Stimulated activated naive CD8-positive, alpha-beta T cell treated with anti-CD3 and anti-CD28 coated beads, Interleukin-15, amount 100 ng/mL, for 72 hours (primary cell): ENCODE data around the gene ZDHHC14.

ENCODE experiments used
- ATAC-seq: fragments of 150-1000 bp; cut with Tn5 transposase; 2 replicates; pipeline ENCODE4 v1.10.0; 2021; ENCODE audit warnings: mild to moderate bottlenecking, moderate library complexity
- DNase-seq, 2 donors: peaks; one replicate each; pipeline ENCODE4 v3.0.0; 2021 to 2022
- H3K27ac Mint-ChIP-seq, 2 donors: one replicate each; pipeline ENCODE4 v1.8.0; 2022; ENCODE audit warnings: mild to moderate bottlenecking in 2 of 2, mixed read lengths in 2 of 2, moderate library complexity in 2 of 2
- H3K27me3 Mint-ChIP-seq: one replicate; pipeline ENCODE4 v1.8.0; 2022; ENCODE audit warnings: mixed read lengths
- H3K4me1 Mint-ChIP-seq: one replicate; pipeline ENCODE4 v1.8.0; 2022; ENCODE audit warnings: mild to moderate bottlenecking, mixed read lengths
- H3K4me3 Mint-ChIP-seq, 2 donors: one replicate each; pipeline ENCODE4 v1.8.0; 2022; ENCODE audit warnings: mild to moderate bottlenecking in 2 of 2, mixed read lengths in 2 of 2, moderate library complexity in 1 of 2
- H3K9me3 Mint-ChIP-seq, 2 donors: one replicate each; pipeline ENCODE4 v1.8.0; 2022; ENCODE audit warnings: mixed read lengths in 2 of 2

Gene ZDHHC14

GRCh38 chr6:157668009-157668401, 287.0 kb downstream of the ZDHHC14 start:
- no peaks in the 10 kb centered on the region for H3K9me3 Mint-ChIP-seq
- no peak overlapping the region for H3K27ac Mint-ChIP-seq

GRCh38 chr6:157668713-157669112, 287.7 kb downstream of the ZDHHC14 start:
- Mint-ChIP-seq H3K27ac (no peak overlapping the region), H3K27me3 (peaks cover 8% of the 10 kb centered on the region), H3K4me3 (no peak overlapping the region), H3K4me1 (peaks cover 34% of the 10 kb centered on the region), H3K9me3 (no peaks in the 10 kb centered on the region)
- DNase-seq (no peak), ATAC-seq (no peak)

More at GRCh38 chr6:157668009-157668401, 287.0 kb downstream of the ZDHHC14 start:
- no peak overlapping the region for H3K4me3 Mint-ChIP-seq
- no peak for DNase-seq
- peaks cover 8% of the 10 kb centered on the region for H3K27me3 Mint-ChIP-seq
- H3K4me1 Mint-ChIP-seq = peaks cover 34% of the 10 kb centered on the region
- peak; percentile 54 for ATAC-seq

GRCh38 chr6:157669323-157669722, 288.3 kb downstream of the ZDHHC14 start:
- Mint-ChIP-seq H3K4me1 (peaks cover 34% of the 10 kb centered on the region), H3K27ac (peak overlapping the region in 1 of 2 donors; percentile 60), H3K27me3 (peaks cover 8% of the 10 kb centered on the region), H3K4me3 (peak overlapping the region; percentile 14 to 40), H3K9me3 (no peaks in the 10 kb centered on the region)
- no peak for DNase-seq
- ATAC-seq = no peak

GRCh38 chr6:157669747-157670216, 288.8 kb downstream of the ZDHHC14 start:
- Mint-ChIP-seq H3K9me3 (no peaks in the 10 kb centered on the region), H3K4me1 (peaks cover 34% of the 10 kb centered on the region), H3K4me3 (peak overlapping the region; percentile 14 to 40), H3K27me3 (peaks cover 8% of the 10 kb centered on the region), H3K27ac (peak overlapping the region in 1 of 2 donors; percentile 60)
- ATAC-seq (peak; percentile 53), DNase-seq (no peak)

GRCh38 chr6:157670466-157671186, 289.6 kb downstream of the ZDHHC14 start:
- Mint-ChIP-seq H3K4me1 (peaks cover 34% of the 10 kb centered on the region), H3K27me3 (peaks cover 8% of the 10 kb centered on the region), H3K9me3 (no peaks in the 10 kb centered on the region), H3K4me3 (no peak overlapping the region), H3K27ac (no peak overlapping the region)
- DNase-seq = no peak
- ATAC-seq = peak; percentile 44

GRCh38 chr6:157672726-157673412, 291.9 kb downstream of the ZDHHC14 start:
- H3K27ac Mint-ChIP-seq = no peak overlapping the region
- H3K27me3 Mint-ChIP-seq = no peaks in the 10 kb centered on the region
- no peaks in the 10 kb centered on the region for H3K9me3 Mint-ChIP-seq

GRCh38 chr6:157673596-157673995, 292.6 kb downstream of the ZDHHC14 start:
- Mint-ChIP-seq H3K27me3 (no peaks in the 10 kb centered on the region), H3K4me3 (no peak overlapping the region), H3K4me1 (peaks cover 23% of the 10 kb centered on the region), H3K9me3 (no peaks in the 10 kb centered on the region), H3K27ac (no peak overlapping the region)
- DNase-seq (no peak), ATAC-seq (no peak)

More at GRCh38 chr6:157672726-157673412, 291.9 kb downstream of the ZDHHC14 start:
- DNase-seq (no peak), ATAC-seq (peak; percentile 18)
- Mint-ChIP-seq H3K4me3 (no peak overlapping the region), H3K4me1 (peaks cover 25% of the 10 kb centered on the region)

GRCh38 chr6:157674061-157674460, 293.1 kb downstream of the ZDHHC14 start:
- Mint-ChIP-seq H3K9me3 (no peaks in the 10 kb centered on the region), H3K27me3 (no peaks in the 10 kb centered on the region), H3K4me3 (no peak overlapping the region), H3K27ac (no peak overlapping the region), H3K4me1 (peaks cover 19% of the 10 kb centered on the region)
- ATAC-seq (no peak), DNase-seq (no peak)

- ATAC-seq (no peak), DNase-seq (no peak)
- no peaks in the 10 kb centered on the region for H3K9me3 Mint-ChIP-seq
- no peak overlapping the region for H3K27ac Mint-ChIP-seq
- no peak overlapping the region for H3K4me3 Mint-ChIP-seq
- no peaks in the 10 kb centered on the region for H3K27me3 Mint-ChIP-seq
- peaks cover 3% of the 10 kb centered on the region for H3K4me1 Mint-ChIP-seq
Observed at GRCh38 chr6:157675831-157676230, 294.8 kb downstream of the ZDHHC14 start.

GRCh38 chr6:157676241-157676640, 295.3 kb downstream of the ZDHHC14 start:
- H3K27me3 Mint-ChIP-seq = no peaks in the 10 kb centered on the region
- ATAC-seq (no peak), DNase-seq (no peak)
- no peak overlapping the region for H3K27ac Mint-ChIP-seq
- no peak overlapping the region for H3K4me3 Mint-ChIP-seq
- H3K9me3 Mint-ChIP-seq = no peaks in the 10 kb centered on the region
- H3K4me1 Mint-ChIP-seq = no peaks in the 10 kb centered on the region

- DNase-seq = no peak
- Mint-ChIP-seq H3K4me3 (no peak overlapping the region), H3K27ac (no peak overlapping the region), H3K9me3 (no peaks in the 10 kb centered on the region), H3K27me3 (no peaks in the 10 kb centered on the region), H3K4me1 (no peaks in the 10 kb centered on the region)
- no peak for ATAC-seq
Observed at GRCh38 chr6:157677235-157677634, 296.2 kb downstream of the ZDHHC14 start.

- no peak for ATAC-seq
- no peaks in the 10 kb centered on the region for H3K4me1 Mint-ChIP-seq
- DNase-seq = no peak
- no peak overlapping the region for H3K4me3 Mint-ChIP-seq
- H3K27me3 Mint-ChIP-seq = no peaks in the 10 kb centered on the region
- no peaks in the 10 kb centered on the region for H3K9me3 Mint-ChIP-seq
- no peak overlapping the region for H3K27ac Mint-ChIP-seq
Observed at GRCh38 chr6:157679605-157680580, 298.9 kb downstream of the ZDHHC14 start.

GRCh38 chr6:157681041-157681650, 300.2 kb downstream of the ZDHHC14 start:
- H3K27me3 Mint-ChIP-seq = no peaks in the 10 kb centered on the region
- H3K9me3 Mint-ChIP-seq = no peaks in the 10 kb centered on the region
- H3K27ac Mint-ChIP-seq = no peak overlapping the region
- no peaks in the 10 kb centered on the region for H3K4me1 Mint-ChIP-seq
- H3K4me3 Mint-ChIP-seq = no peak overlapping the region
- ATAC-seq = no peak
- DNase-seq = no peak

GRCh38 chr6:157682856-157683481, 302.0 kb downstream of the ZDHHC14 start:
- DNase-seq = no peak
- no peaks in the 10 kb centered on the region for H3K9me3 Mint-ChIP-seq
- H3K27me3 Mint-ChIP-seq = no peaks in the 10 kb centered on the region
- H3K4me3 Mint-ChIP-seq = no peak overlapping the region
- no peaks in the 10 kb centered on the region for H3K4me1 Mint-ChIP-seq
- ATAC-seq = no peak
- no peak overlapping the region for H3K27ac Mint-ChIP-seq

- H3K27ac Mint-ChIP-seq = no peak overlapping the region
- no peak for ATAC-seq
- H3K4me1 Mint-ChIP-seq = no peaks in the 10 kb centered on the region
- no peak for DNase-seq
- no peaks in the 10 kb centered on the region for H3K9me3 Mint-ChIP-seq
- no peak overlapping the region for H3K4me3 Mint-ChIP-seq
- no peaks in the 10 kb centered on the region for H3K27me3 Mint-ChIP-seq
Observed at GRCh38 chr6:157683707-157684106, 302.7 kb downstream of the ZDHHC14 start.
